Measurements from ENCODE around the gene ECE1. TPM values are rescaled to one million over a fixed set of nuclear protein-coding genes. Genes with fewer than 3 reads are reported as not detected.

The ECE1 gene
- total and polyA plus RNA-seq, 2 of the 8 experiments (the other 6 are each of a cell fraction or from before 2014, with no cell fraction given) = 21.4 to 36.8 TPM

GRCh38 chr1:21265644-21266043, 24.6 kb downstream of the ECE1 start:
- Histone ChIP-seq H4K91ac (replicated peaks; ENCODE audit: insufficient read length, low read length) (no peak overlapping the region), H3K79me1 (ENCODE audit: low read depth, low read length) (no peaks in the 10 kb centered on the region), H3K23me2 (ENCODE audit: low read depth, low read length) (no peaks in the 10 kb centered on the region), H3K14ac (ENCODE audit: insufficient read length) (no peak overlapping the region), H3K4me2 (ENCODE audit: insufficient read depth in 1 of 2, low read depth in 2 of 2, low read length in 2 of 2) (no peak overlapping the region), H2AFZ (ENCODE audit: low read length) (no peak overlapping the region), H3K56ac (replicated peaks; ENCODE audit: insufficient read length, low read depth, low read length) (no peak overlapping the region), H2BK15ac (ENCODE audit: low read length) (no peak overlapping the region), H3K27ac (ENCODE audit: low read depth, low read length) (no peak overlapping the region), H3K36me3 (ENCODE audit: control insufficient read depth in 2 of 4, insufficient read depth in 4 of 4, low read length in 3 of 4) (no peaks in the 10 kb centered on the region), H3K4ac (replicated peaks; ENCODE audit: insufficient read length, low read depth, low read length) (no peak overlapping the region), H2BK12ac (ENCODE audit: low read depth, low read length) (no peak overlapping the region), H3K18ac (ENCODE audit: extremely low read depth, low read length) (no peak overlapping the region), H4K20me1 (replicated peaks in 1 of 2; ENCODE audit: control insufficient read depth in 1 of 2, insufficient read depth in 2 of 2, low read length in 2 of 2) (no peaks in the 10 kb centered on the region), H3K4me1 (replicated peaks in 1 of 4; ENCODE audit: control insufficient read depth in 3 of 4, insufficient read depth in 4 of 4, low read length in 3 of 4) (peaks cover 0 to 15% (median 7%) of the 10 kb centered on the region in 4 experiments; a peak in 5 of 7 replicates), H2BK20ac (ENCODE audit: low read length) (no peak overlapping the region), H3K79me2 (ENCODE audit: control insufficient read depth in 1 of 2, insufficient read depth in 2 of 2, low read length in 2 of 2) (no peaks in the 10 kb centered on the region), H2BK120ac (replicated peaks; ENCODE audit: low read depth, low read length) (no peak overlapping the region), H2AK5ac (ENCODE audit: low read depth, low read length) (no peak overlapping the region), H4K5ac (ENCODE audit: insufficient read length, low read depth, low read length) (no peak overlapping the region), H3K9ac (replicated peaks in 1 of 4; ENCODE audit: extremely low read depth in 1 of 4, low read depth in 3 of 4, low read length in 3 of 4) (no peak overlapping the region), H3K4me3 (ENCODE audit: extremely low read depth in 1 of 4, insufficient read depth in 2 of 4, low read depth in 3 of 4, low read length in 4 of 4) (no peak overlapping the region), H3K9me3 (ENCODE audit: insufficient read depth in 2 of 2, low read depth in 1 of 2, low read length in 1 of 2) (no peaks in the 10 kb centered on the region), H3K27me3 (replicated peaks in 1 of 4; ENCODE audit: control insufficient read depth in 3 of 4, extremely low read depth in 1 of 4, insufficient read depth in 3 of 4, low read length in 3 of 4) (no peaks in the 10 kb centered on the region), H2BK5ac (ENCODE audit: low read depth, low read length) (no peak overlapping the region), H3K23ac (ENCODE audit: insufficient read length) (no peak overlapping the region), H4K8ac (ENCODE audit: extremely low read depth, insufficient read depth, low read length) (no peak overlapping the region)
- ChIA-PET POLR2A (ENCODE audit: partially characterized antibody) (interaction anchor here (1.2 to 1.3 kb wide), 2 partner anchors 11 to 29 kb away, joined by 3 read pairs; no protein-coding TSS in a partner anchor), CTCF (ENCODE audit: partially characterized antibody) (interaction anchor here (1.6 to 10.3 kb wide), 3 partner anchors 21 to 103 kb away, joined by 4 to 167 read pairs (median 5); no protein-coding TSS in a partner anchor)
- WGBS, 2 experiments (ENCODE audit: extremely low coverage in 1 of 2, insufficient coverage in 1 of 2, insufficient read length in 1 of 2, insufficient replicate concordance in 2 of 2, low coverage in 1 of 2, low lambda C conversion rate in 2 of 2, missing lambda C conversion rate in 1 of 2) = 93% methylated on average over 6 of the region's 6 CpGs; no CpG with 5 or more reads in 1 of the 2 experiments
- FAIRE-seq (no peak), DNase-seq (ENCODE audit: low read depth in 1 of 2, low spot score in 2 of 2) (no peak)
- no peak for TF ChIP-seq YY1 (IDR thresholded peaks at IDR 0.05; ENCODE audit: low read depth, low read length)
- no peak for TF ChIP-seq ASH2L (IDR thresholded peaks at IDR 0.05; ENCODE audit: low read length)
- no peak for TF ChIP-seq USF2 (IDR thresholded peaks at IDR 0.05; ENCODE audit: low read length)
